ENCODE measurements around the gene SERINC2.

Gene SERINC2

DNA sequence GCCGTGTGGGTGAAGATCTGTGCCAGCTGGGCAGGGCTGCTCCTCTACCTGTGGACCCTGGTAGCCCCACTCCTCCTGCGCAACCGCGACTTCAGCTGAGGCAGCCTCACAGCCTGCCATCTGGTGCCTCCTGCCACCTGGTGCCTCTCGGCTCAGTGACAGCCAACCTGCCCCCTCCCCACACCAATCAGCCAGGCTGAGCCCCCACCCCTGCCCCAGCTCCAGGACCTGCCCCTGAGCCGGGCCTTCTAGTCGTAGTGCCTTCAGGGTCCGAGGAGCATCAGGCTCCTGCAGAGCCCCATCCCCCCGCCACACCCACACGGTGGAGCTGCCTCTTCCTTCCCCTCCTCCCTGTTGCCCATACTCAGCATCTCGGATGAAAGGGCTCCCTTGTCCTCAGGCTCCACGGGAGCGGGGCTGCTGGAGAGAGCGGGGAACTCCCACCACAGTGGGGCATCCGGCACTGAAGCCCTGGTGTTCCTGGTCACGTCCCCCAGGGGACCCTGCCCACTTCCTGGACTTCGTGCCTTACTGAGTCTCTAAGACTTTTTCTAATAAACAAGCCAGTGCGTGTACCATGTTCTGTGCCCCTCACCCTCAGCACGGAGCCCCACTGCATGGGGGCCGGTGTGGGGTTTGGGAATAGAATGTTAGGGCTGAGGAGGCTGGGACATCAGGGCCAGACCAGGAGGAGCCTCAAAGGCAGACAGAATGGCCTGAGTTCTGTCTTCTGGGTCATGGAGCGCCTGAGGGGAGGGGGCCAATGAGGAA is 21.3 kb downstream of the SERINC2 start:
- DNase-seq (ENCODE audit: low read depth in 2 of 2): no peak

GRCh38 chr1:31434979-31435378 is 22.0 kb downstream of the SERINC2 start:
- DNase-seq (ENCODE audit: low read depth in 2 of 2): no peak

DNA sequence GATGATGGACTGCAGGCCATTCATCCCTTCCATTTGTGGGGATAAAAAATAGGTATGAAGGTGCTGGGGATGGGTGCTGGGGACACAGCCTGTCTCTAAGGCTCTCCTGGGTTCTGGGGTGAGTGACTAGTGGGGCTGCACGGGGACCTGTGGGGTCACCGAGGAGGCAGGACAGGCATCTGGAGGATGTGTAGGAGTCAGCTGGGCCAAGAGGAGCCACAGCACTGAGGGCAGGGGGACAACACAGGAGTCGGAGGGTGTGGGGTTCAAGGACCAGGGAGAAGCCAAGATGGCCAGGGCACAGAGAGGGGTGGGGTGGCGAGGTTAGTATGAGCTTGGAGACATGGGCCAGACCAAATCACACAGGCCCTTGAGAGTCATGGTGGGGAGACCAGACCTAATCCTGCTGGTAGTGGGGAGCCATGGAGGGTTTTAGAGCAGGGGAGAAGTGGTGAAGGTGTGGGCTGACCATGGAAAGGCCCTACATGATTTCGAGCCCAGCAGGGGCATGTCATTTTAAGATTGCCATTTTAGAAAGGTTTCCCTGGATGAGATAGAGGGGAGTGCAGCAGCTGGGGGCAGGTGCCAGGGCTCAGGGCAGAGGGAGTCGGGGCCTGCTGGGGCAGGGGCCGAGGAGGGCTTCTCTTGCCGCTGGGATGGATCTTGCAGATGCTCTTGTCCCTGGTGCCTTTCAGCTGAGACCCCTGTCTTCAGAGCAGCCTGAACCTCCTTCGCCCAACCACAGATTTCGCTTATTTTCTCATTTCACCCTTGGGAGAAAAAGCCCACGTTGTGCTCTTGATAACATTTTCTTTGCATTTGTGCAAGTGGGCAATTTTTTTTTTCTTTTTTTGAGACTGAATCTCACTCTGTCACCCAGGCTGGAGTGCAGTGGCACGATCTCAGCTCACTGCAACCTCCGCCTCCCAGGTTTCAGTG is 22.7 kb downstream of the SERINC2 start:
- DNase-seq (ENCODE audit: low read depth in 2 of 2): no peak

GRCh38 chr1:31436596-31437432 is 23.8 kb downstream of the SERINC2 start:
- no peak for DNase-seq (ENCODE audit: low read depth in 2 of 2)

- no peak for DNase-seq (ENCODE audit: low read depth in 2 of 2)
Measured at GRCh38 chr1:31437433-31438037, 24.5 kb downstream of the SERINC2 start.

- no peak for DNase-seq (ENCODE audit: low read depth in 2 of 2)
Measured at GRCh38 chr1:31439276-31439675, 26.3 kb downstream of the SERINC2 start.

GRCh38 chr1:31441073-31441472 is 28.1 kb downstream of the SERINC2 start:
- no peak for DNase-seq (ENCODE audit: low read depth in 2 of 2)

DNA sequence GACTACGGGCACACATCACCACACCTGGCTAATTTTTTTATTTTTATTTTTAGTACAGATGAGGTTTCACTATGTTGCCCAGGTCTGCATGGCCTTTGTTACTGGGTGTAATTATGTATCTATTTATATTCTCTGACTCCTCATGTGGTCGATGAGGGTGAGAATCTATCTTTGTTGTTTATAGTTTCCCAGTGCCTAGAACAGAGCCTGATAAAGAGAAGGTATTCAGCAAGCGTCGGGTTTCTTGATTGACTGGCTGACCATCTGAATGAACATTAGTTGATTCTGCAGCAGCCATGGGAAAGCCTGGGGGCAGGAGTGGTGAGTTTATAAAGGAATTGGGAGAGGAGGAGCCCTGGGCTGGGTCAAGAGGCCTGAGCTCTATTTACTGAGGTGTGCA is 28.5 kb downstream of the SERINC2 start:
- no peak for DNase-seq (ENCODE audit: low read depth in 2 of 2)

DNA sequence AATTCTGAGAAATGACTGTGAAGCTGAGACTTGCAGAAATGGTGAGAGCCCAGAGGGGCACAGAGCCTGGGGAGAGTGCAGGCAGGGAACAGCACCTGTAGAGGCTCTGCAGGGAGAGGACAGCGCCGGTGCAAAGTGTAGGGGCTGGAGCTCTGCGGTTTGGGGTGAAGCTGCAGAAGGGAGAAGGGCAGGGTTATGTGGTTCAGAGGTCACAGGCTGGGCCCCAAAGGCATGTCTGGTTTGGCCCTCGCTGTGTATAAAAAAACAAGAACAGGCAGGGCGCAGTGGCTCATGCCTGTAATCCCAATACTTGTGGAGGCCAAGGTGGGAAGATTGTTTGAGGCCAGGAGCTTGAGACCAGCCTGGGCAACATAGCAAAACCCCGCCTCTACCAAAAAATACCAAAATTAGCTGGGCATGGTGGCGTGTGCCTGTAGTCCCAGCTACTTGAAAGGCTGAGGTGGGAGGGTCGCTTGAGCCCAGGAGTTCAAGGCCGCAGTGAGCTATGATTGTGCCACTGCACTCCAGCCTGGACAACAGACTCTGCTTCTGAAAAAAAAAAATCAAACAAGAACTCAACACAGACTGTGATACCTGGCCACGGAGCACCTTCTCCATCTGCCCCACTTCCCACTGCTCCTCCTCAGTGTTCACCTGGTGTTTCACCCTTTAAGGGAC is 29.1 kb downstream of the SERINC2 start:
- DNase-seq (ENCODE audit: low read depth in 2 of 2): no peak

- no peak for DNase-seq (ENCODE audit: low read depth in 2 of 2)
Measured at GRCh38 chr1:31442648-31442994, 29.6 kb downstream of the SERINC2 start.

GRCh38 chr1:31443673-31444072 is 30.7 kb downstream of the SERINC2 start:
- no peak for DNase-seq (ENCODE audit: low read depth in 2 of 2)

- DNase-seq (ENCODE audit: low read depth in 2 of 2): no peak
Measured at GRCh38 chr1:31444725-31445448, 31.9 kb downstream of the SERINC2 start.

DNA sequence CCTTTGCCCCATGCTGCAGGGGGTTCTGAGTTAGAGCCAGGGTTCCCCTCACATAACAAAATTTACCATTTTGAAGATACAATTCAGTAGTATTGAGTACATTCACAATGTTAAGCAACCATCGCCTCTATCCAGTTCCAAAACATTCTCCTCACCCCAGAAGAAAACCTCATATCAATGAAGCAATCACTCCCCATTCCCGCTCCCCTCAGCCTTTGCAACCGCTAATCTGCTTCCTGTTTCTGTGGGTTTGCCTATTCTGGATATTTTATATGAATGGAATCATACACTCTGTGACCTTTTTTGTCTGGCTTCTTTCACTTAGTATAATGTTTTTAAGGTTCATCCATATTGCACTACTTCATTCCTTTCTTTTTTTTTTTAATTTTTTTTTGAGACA is 32.9 kb downstream of the SERINC2 start:
- no peak for DNase-seq (ENCODE audit: low read depth in 2 of 2)

DNA sequence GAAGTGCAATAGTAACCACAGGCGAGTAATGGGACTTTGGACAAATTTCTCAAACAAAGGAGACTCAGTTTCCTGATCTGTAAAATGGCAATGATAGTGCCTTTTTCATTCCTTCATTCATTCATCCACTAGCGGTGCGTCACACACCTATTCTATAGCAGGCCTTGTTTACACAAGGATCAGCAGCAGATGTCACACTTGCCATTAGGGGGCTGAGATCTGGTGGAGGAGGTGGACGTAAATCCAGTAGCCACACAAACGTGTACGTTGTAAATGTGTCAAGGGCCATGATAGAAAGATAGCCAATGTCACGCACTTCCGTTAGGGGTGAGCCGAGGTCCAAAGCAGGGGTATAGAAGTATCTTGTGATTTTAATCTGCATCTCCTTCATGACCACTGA is 34.2 kb downstream of the SERINC2 start:
- DNase-seq (ENCODE audit: low read depth in 2 of 2): no peak

- DNase-seq (ENCODE audit: low read depth in 2 of 2): no peak
Measured at GRCh38 chr1:31453384-31454079, 40.5 kb downstream of the SERINC2 start.

DNA sequence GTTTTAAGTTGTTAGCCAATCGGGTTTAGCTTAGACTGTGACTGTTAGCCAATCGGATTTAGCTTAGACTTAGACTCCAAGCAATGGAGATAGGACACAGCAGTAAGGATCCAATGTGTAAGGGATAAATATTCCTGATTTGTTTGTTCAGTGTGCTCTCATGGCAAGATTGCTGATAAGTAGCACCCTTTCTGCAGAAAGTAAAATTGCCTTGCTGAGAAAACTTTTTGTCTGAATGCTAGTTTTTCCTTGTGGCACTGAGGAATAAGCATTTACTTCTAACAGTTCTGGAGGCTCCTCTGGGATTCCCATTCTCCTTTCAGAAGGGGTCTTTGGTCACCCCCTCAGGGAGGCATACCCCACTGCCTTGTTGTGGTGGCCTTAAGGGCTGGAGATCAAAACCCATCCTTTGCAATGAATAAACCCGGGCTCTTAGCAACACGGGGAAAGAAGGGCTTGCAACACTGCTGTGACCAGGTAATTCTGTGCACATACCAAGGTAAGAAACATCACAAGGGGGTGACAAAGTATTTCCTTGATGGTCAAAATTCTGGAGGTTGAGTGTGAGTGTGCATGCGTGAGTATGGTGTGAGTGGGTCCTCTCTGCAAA is 45.4 kb downstream of the SERINC2 start:
- no peak for DNase-seq (ENCODE audit: low read depth in 2 of 2)

- DNase-seq (ENCODE audit: low read depth in 2 of 2): no peak
Measured at GRCh38 chr1:31460027-31460426, 47.0 kb downstream of the SERINC2 start.

GRCh38 chr1:31467005-31467674 is 54.1 kb downstream of the SERINC2 start:
- DNase-seq (ENCODE audit: low read depth in 2 of 2): no peak

DNA sequence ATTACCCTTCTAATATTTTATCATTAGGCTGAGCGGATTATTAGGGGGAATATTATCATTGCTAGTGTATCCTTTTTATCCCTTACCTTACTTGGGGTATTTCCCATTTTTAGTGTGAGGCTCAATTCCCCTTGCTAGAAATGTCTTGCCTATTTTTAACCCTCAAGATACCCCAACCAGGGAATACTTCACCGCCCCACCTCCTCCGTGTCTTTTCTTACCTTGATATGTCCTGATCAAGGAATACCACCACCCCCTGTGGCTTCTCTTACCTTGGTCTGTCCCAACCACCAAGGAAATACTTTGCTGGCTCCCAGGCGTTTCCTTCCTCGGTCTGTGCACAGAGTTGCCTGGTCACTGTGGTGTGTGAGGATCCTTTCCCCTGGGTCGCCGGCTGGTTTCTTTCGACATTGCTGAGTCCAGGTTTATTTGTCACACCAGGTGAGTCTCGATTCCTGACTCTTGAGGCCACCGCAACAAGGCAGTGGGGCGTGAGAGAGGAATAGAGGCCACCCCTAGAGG is 57.8 kb downstream of the SERINC2 start:
- no peak for DNase-seq (ENCODE audit: low read depth in 2 of 2)

All from stimulated activated CD8-positive, alpha-beta memory T cell treated with anti-CD3 and anti-CD28 coated beads, Interleukin-7, amount 100 ng/mL, for 4 hours (primary cell).